ENCODE data around the gene ZNF354B.

GRCh38 chr5:178851951-178852350 is 7.8 kb upstream of the ZNF354B start:
- TF ChIP-seq POLR2AphosphoS5 (IDR thresholded peaks at IDR 0.05) = no peak
- no peak for TF ChIP-seq CTCF (IDR thresholded peaks at IDR 0.05)

All from prostate gland (tissue), 2 donors.